DND-41 (cell line): Measurements from ENCODE around the gene PDE8A.

ENCODE experiments used
- ATAC-seq: fragments of 200-7000 bp; cut with Tn5 transposase; 3 replicates; pipeline ENCODE4 v1.9.1; 2021; ENCODE audit warnings: low read depth; ENCODE audit not compliant: insufficient read depth
- DNase-seq: peaks from one replicate; pipeline ENCODE4 v3.0.0-alpha.2; 2020
- H2AFZ ChIP-seq: 2 replicates; pipeline ENCODE4 v1.6.0; 2012; ENCODE audit warnings: low read depth, low read length
- H3K27ac ChIP-seq: 2 replicates; pipeline ENCODE4 v1.5.1; 2012; ENCODE audit warnings: low read length, inconsistent platforms
- H3K27me3 ChIP-seq: fragments of 200-600 bp; sonication (generic); 2 replicates; pipeline ENCODE4 v1.6.0; 2012; ENCODE audit warnings: low read length, mild to moderate bottlenecking, inconsistent platforms; ENCODE audit not compliant: insufficient read depth, poor library complexity
- H3K36me3 ChIP-seq: 2 replicates; pipeline ENCODE4 v1.5.1; 2012; ENCODE audit warnings: low read length, inconsistent platforms; ENCODE audit not compliant: insufficient read depth
- H3K4me1 ChIP-seq: 2 replicates; pipeline ENCODE4 v1.5.1; 2012; ENCODE audit warnings: mild to moderate bottlenecking, low read length; ENCODE audit not compliant: insufficient read depth
- H3K4me2 ChIP-seq: 2 replicates; pipeline ENCODE4 v1.6.0; 2012; ENCODE audit warnings: mild to moderate bottlenecking, moderate library complexity, low read length, inconsistent platforms; ENCODE audit not compliant: insufficient read depth
- H3K4me3 ChIP-seq, 2 experiments: fragments of 200-600 bp in 1 of 2; shearing (Covaris generic) in 1 of 2; 2 replicates each; pipeline ENCODE4 v1.5.1; 2012 to 2016; ENCODE audit warnings: inconsistent platforms in 2 of 2, low read length in 2 of 2, mild to moderate bottlenecking in 2 of 2, low read depth in 1 of 2, moderate library complexity in 1 of 2
- H3K79me2 ChIP-seq: 2 replicates; pipeline ENCODE4 v1.6.0; 2012; ENCODE audit warnings: low read length, inconsistent platforms; ENCODE audit not compliant: insufficient read depth
- H3K9ac ChIP-seq: 2 replicates; pipeline ENCODE4 v1.6.0; 2012; ENCODE audit warnings: low read depth, mild to moderate bottlenecking, inconsistent platforms, low read length, moderate library complexity
- H3K9me3 ChIP-seq: 2 replicates; pipeline ENCODE4 v1.5.1; 2012; ENCODE audit warnings: low read length, moderate library complexity, mild to moderate bottlenecking, inconsistent platforms; ENCODE audit not compliant: insufficient read depth, severe bottlenecking
- H4K20me1 ChIP-seq: 2 replicates; pipeline ENCODE4 v1.6.0; 2012; ENCODE audit warnings: low read length; ENCODE audit not compliant: insufficient read depth
- CTCF ChIP-seq: IDR thresholded peaks from 2 replicates; pipeline ENCODE4 v1.5.1; 2012; ENCODE audit warnings: borderline replicate concordance, low read length, moderate library complexity, mild to moderate bottlenecking; ENCODE audit not compliant: poor library complexity, severe bottlenecking; ENCODE audit errors: extremely low read depth
- EZH2 ChIP-seq: IDR thresholded peaks from 3 replicates; pipeline ENCODE4 v1.6.1; 2012; ENCODE audit warnings: borderline replicate concordance, low read depth, mild to moderate bottlenecking, moderate library complexity, low read length, inconsistent platforms; ENCODE audit not compliant: severe bottlenecking

Gene PDE8A

GRCh38 chr15:84938726-84939125 lies 42.9 kb upstream of the PDE8A start:
- no peaks in the 10 kb centered on the region for H3K36me3 ChIP-seq
- no peak overlapping the region for H3K4me3 ChIP-seq
- H3K4me1 ChIP-seq: no peaks in the 10 kb centered on the region
- TF ChIP-seq EZH2 (no peak), CTCF (no peak)
- H3K9me3 ChIP-seq: no peaks in the 10 kb centered on the region
- no peaks in the 10 kb centered on the region for H3K79me2 ChIP-seq
- H2AFZ ChIP-seq: no peak overlapping the region
- no peak overlapping the region for H3K4me2 ChIP-seq
- no peak overlapping the region for H3K9ac ChIP-seq
- no peaks in the 10 kb centered on the region for H4K20me1 ChIP-seq
- no peak for ATAC-seq
- peaks cover 6% of the 10 kb centered on the region for H3K27me3 ChIP-seq
- no peak overlapping the region for H3K27ac ChIP-seq
- no peak for DNase-seq

- Histone ChIP-seq H3K4me3 (no peak overlapping the region), H3K4me2 (no peak overlapping the region), H3K9me3 (no peaks in the 10 kb centered on the region), H4K20me1 (no peaks in the 10 kb centered on the region), H3K79me2 (no peaks in the 10 kb centered on the region), H3K27me3 (peaks cover 6% of the 10 kb centered on the region), H3K9ac (no peak overlapping the region), H2AFZ (no peak overlapping the region), H3K4me1 (no peaks in the 10 kb centered on the region), H3K36me3 (no peaks in the 10 kb centered on the region), H3K27ac (no peak overlapping the region)
- no peak for ATAC-seq
- DNase-seq: no peak
- TF ChIP-seq EZH2 (no peak), CTCF (no peak)
Measured at GRCh38 chr15:84940399-84940798, 41.3 kb upstream of the PDE8A start.

GRCh38 chr15:84942456-84942855 lies 39.2 kb upstream of the PDE8A start:
- no peak overlapping the region for H3K9ac ChIP-seq
- H3K4me1 ChIP-seq: no peaks in the 10 kb centered on the region
- no peaks in the 10 kb centered on the region for H3K9me3 ChIP-seq
- H3K27me3 ChIP-seq: peaks cover 9% of the 10 kb centered on the region
- H3K4me3 ChIP-seq: no peak overlapping the region
- no peak overlapping the region for H2AFZ ChIP-seq
- no peak for TF ChIP-seq CTCF
- no peak for TF ChIP-seq EZH2
- H3K79me2 ChIP-seq: no peaks in the 10 kb centered on the region
- H3K27ac ChIP-seq: no peak overlapping the region
- H3K36me3 ChIP-seq: no peaks in the 10 kb centered on the region
- DNase-seq (no peak), ATAC-seq (no peak)
- no peaks in the 10 kb centered on the region for H4K20me1 ChIP-seq
- no peak overlapping the region for H3K4me2 ChIP-seq

GRCh38 chr15:84944311-84944710 lies 37.3 kb upstream of the PDE8A start:
- H3K4me2 ChIP-seq: no peak overlapping the region
- no peak for DNase-seq

More at GRCh38 chr15:84944311-84944710, 37.3 kb upstream of the PDE8A start:
- Histone ChIP-seq H3K79me2 (no peaks in the 10 kb centered on the region), H3K27ac (no peak overlapping the region), H3K9me3 (no peaks in the 10 kb centered on the region), H3K4me3 (no peak overlapping the region), H4K20me1 (no peaks in the 10 kb centered on the region), H2AFZ (no peak overlapping the region), H3K27me3 (peaks cover 6% of the 10 kb centered on the region), H3K9ac (no peak overlapping the region), H3K36me3 (no peaks in the 10 kb centered on the region), H3K4me1 (no peaks in the 10 kb centered on the region)
- no peak for ATAC-seq
- TF ChIP-seq EZH2 (no peak), CTCF (no peak)
